Measurements from ENCODE around the gene GID8. TPM values are rescaled to one million over a fixed set of nuclear protein-coding genes. Genes with fewer than 3 reads are reported as not detected.

Gene GID8
- total and polyA plus RNA-seq, 8 donors: 10.8 to 39.3 (median 15.5) TPM

DNA sequence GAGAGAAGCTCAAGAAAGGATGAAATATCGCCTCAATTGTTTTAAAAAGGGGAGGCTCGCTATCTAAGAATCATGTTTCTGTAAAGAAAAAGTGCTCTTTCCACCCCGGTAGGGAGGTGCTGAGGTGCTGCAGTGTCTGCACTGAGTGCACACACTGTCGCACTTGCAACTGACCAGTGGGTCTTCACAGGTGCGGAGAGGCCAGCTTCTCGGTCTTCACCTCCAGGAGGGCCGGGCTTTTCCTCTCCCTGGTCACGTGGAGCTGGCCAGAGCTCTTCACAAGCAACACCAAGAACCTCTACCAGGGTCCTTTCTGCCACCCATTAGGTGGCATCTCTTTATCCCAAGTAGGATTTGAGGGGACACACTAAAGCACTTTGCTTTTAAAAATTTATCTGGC is 48.5 kb upstream of the GID8 start:
- H3K36me3 ChIP-seq: peaks cover 74 to 90% (median 85%) of the 10 kb centered on the region in 4 donors
- H3K27me3 ChIP-seq: no peaks in the 10 kb centered on the region
- intact Hi-C loops (cut with DNase I; ENCODE audit: low total_unique reads): no loop called here
- WGBS, 5 donors: 92 to 96% (median 93%) methylated on average over 8 of the region's 8 CpGs
- H3K4me1 ChIP-seq: peaks cover 0 to 18% (median 10%) of the 10 kb centered on the region in 4 donors
- H3K9me3 ChIP-seq: no peaks in the 10 kb centered on the region
- no peak for DNase-seq
- H3K27ac ChIP-seq: no peak overlapping the region
- no peak overlapping the region for H3K4me3 ChIP-seq
- TF ChIP-seq, protein P1, sequence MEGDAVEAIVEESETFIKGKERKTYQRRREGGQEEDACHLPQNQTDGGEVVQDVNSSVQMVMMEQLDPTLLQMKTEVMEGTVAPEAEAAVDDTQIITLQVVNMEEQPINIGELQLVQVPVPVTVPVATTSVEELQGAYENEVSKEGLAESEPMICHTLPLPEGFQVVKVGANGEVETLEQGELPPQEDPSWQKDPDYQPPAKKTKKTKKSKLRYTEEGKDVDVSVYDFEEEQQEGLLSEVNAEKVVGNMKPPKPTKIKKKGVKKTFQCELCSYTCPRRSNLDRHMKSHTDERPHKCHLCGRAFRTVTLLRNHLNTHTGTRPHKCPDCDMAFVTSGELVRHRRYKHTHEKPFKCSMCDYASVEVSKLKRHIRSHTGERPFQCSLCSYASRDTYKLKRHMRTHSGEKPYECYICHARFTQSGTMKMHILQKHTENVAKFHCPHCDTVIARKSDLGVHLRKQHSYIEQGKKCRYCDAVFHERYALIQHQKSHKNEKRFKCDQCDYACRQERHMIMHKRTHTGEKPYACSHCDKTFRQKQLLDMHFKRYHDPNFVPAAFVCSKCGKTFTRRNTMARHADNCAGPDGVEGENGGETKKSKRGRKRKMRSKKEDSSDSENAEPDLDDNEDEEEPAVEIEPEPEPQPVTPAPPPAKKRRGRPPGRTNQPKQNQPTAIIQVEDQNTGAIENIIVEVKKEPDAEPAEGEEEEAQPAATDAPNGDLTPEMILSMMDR (IDR thresholded peaks at IDR 0.05): no peak
- no peak for TF ChIP-seq POLR2A (IDR thresholded peaks at IDR 0.05)
- TF ChIP-seq EP300 (IDR thresholded peaks at IDR 0.05): no peak
- no peak for TF ChIP-seq POLR2AphosphoS5 (IDR thresholded peaks at IDR 0.05)

DNA sequence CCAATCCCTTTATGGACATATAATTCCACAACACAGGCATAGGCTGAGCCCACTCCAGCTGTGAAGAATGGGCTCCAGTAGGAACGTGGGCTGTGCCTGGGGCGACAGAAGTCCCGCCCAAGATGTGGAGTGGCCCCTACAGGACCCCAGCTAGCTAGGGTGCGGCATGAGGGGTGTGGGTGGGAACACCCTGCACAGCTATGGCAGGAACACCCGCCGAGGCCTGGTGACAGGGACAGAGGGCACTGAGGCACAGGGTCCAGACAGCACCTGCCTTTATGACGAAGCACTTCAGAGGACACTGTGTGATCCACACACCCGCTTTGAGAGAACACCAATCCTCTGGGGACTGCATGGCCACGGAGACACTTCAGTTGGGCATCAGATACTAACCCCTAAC is 48.1 kb upstream of the GID8 start:
- TF ChIP-seq POLR2A (IDR thresholded peaks at IDR 0.05) (no peak), EP300 (IDR thresholded peaks at IDR 0.05) (no peak)
- TF ChIP-seq, protein P1 (IDR thresholded peaks at IDR 0.05): no peak
- no peak for DNase-seq
- H3K36me3 ChIP-seq: peaks cover 78 to 94% (median 89%) of the 10 kb centered on the region in 4 donors
- H3K27ac ChIP-seq: no peak overlapping the region
- H3K27me3 ChIP-seq: no peaks in the 10 kb centered on the region
- H3K9me3 ChIP-seq: no peaks in the 10 kb centered on the region
- 88 to 93% (median 91%) methylated on average over 8 to 9 of the region's 9 CpGs for WGBS, 5 donors
- intact Hi-C loops (cut with DNase I; ENCODE audit: low total_unique reads): no loop called here
- peaks cover 0 to 18% (median 10%) of the 10 kb centered on the region in 4 donors for H3K4me1 ChIP-seq
- no peak overlapping the region for H3K4me3 ChIP-seq

DNA sequence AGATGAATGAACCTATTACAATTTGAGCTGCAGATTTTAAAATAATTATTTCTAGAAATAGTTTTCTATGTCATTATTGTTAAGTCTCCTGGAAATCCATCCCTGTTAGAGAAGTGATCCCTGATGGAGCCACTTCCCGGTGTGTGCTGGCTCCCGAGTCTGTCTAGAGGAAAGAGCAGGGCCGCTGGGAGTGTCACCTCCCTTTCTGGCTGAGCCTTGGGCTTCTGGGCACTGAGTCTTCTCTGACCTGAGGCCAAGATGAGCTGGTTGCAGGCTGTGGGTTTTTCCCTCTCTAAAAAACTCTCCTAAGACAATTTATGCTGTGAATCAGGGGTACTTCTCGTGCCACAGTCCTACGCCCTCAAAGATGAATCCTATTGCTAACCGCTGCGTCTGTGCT is 47.5 kb upstream of the GID8 start:
- Histone ChIP-seq H3K4me3 (no peak overlapping the region), H3K27ac (no peak overlapping the region), H3K27me3 (no peaks in the 10 kb centered on the region), H3K36me3 (peaks cover 84 to 100% (median 95%) of the 10 kb centered on the region in 4 donors), H3K9me3 (no peaks in the 10 kb centered on the region), H3K4me1 (peaks cover 0 to 18% (median 10%) of the 10 kb centered on the region in 4 donors)
- WGBS, 5 donors: 88 to 95% (median 93%) methylated on average over 7 of the region's 7 CpGs
- TF ChIP-seq POLR2A (IDR thresholded peaks at IDR 0.05) (no peak), EP300 (IDR thresholded peaks at IDR 0.05) (no peak), POLR2AphosphoS5 (IDR thresholded peaks at IDR 0.05) (no peak)
- TF ChIP-seq, protein P1 (IDR thresholded peaks at IDR 0.05): no peak
- intact Hi-C loops (cut with DNase I; ENCODE audit: low total_unique reads): no loop called here
- DNase-seq: no peak

DNA sequence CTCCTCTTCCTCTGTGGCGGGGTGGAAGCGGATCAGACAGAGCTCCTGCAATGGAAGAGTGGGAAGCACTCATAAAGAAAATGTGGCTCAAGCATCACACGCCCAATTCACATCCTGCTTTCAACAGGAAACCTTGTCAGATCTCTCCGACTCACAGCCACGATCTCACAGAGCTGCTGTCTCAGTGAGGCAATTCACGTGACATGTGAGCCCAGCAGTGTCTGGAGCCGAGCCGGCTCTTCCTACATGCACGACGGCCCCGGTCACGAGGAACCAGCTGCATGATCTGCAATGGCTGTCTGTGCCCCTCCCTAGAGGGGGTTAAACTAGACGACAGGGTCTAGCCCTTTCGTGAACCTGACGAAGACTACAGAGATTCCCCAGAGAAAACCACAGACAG is 46.8 kb upstream of the GID8 start:
- H3K36me3 ChIP-seq: peaks cover 90 to 100% (median 99%) of the 10 kb centered on the region in 4 donors
- DNase-seq: no peak
- H3K27me3 ChIP-seq: no peaks in the 10 kb centered on the region
- H3K27ac ChIP-seq: no peak overlapping the region
- H3K4me3 ChIP-seq: no peak overlapping the region
- H3K9me3 ChIP-seq: no peaks in the 10 kb centered on the region
- TF ChIP-seq POLR2AphosphoS5 (IDR thresholded peaks at IDR 0.05): no peak
- TF ChIP-seq, protein P1 (IDR thresholded peaks at IDR 0.05): no peak
- TF ChIP-seq POLR2A (IDR thresholded peaks at IDR 0.05): no peak
- TF ChIP-seq EP300 (IDR thresholded peaks at IDR 0.05): no peak
- intact Hi-C loops (cut with DNase I; ENCODE audit: low total_unique reads): no loop called here
- peaks cover 0 to 18% (median 10%) of the 10 kb centered on the region in 4 donors for H3K4me1 ChIP-seq
- 81 to 95% (median 88%) methylated on average over 12 to 15 of the region's 15 CpGs for WGBS, 5 donors
